Measurements from ENCODE around the gene AP4E1. TPM values are rescaled to one million over a fixed set of nuclear protein-coding genes. Genes with fewer than 3 reads are reported as not detected.
A peak's percentile ranks its signal among the peaks of the same experiment; 100 is the strongest.
"Not testable (repeated sequence)": the region's sequence is repeated elsewhere in the genome, so short reads cannot be mapped to it uniquely, and the experiment has no call there.

The AP4E1 gene
- total and polyA plus RNA-seq, 5 donors: 2.5 to 10.6 (median 7.1) TPM

GRCh38 chr15:50888054-50888453 lies 20.4 kb upstream of the AP4E1 start:
- no peak overlapping the region for H3K4me3 ChIP-seq (ENCODE audit: low read length)
- H3K27ac ChIP-seq (ENCODE audit: low read length): no peak overlapping the region
- no peaks in the 10 kb centered on the region for H3K9me3 ChIP-seq (ENCODE audit: control insufficient read depth, low read length)
- DNase-seq: no peak
- no peaks in the 10 kb centered on the region for H3K27me3 ChIP-seq (ENCODE audit: control insufficient read depth, insufficient read depth)
- H3K4me1 ChIP-seq (ENCODE audit: control insufficient read depth, insufficient read depth, low read length): no peaks in the 10 kb centered on the region
- ATAC-seq: no peak
- intact Hi-C loops (cut with DNase I): loop anchor here in 2 of 4 donors (10.0 kb wide), 2 partner anchors 213 to 223 kb away; no protein-coding TSS in a partner anchor
- 88% methylated on average over 3 of the region's 3 CpGs for WGBS

DNA sequence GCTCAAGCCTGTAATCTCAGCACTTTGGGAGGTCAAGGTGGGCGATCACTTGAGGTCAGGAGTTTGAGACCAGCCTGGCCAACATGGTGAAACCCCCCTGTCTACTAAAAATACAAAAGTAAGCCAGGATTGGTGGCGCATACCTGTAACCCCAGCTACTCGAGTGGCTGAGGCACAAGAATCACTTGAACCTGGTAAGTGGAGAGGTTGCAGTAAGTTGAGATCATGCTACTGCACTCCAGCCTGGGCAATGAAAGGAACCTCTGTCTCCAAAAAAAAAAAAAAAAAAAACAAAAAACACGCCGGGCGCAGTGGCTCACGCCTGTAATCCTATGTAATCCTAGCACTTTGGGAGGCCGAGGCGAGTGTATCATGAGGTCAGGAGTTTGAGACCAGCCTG lies 18.9 kb upstream of the AP4E1 start:
- 95% methylated on average over 9 of the region's 9 CpGs for WGBS

GRCh38 chr15:50890751-50891150 lies 17.7 kb upstream of the AP4E1 start:
- no peaks in the 10 kb centered on the region for H3K9me3 ChIP-seq (ENCODE audit: control insufficient read depth, low read length)
- ATAC-seq (no peak), DNase-seq (no peak)
- H3K4me1 ChIP-seq (ENCODE audit: control insufficient read depth, insufficient read depth, low read length): no peaks in the 10 kb centered on the region
- H3K27ac ChIP-seq (ENCODE audit: low read length): no peak overlapping the region
- WGBS: 96% methylated on average over 5 of the region's 5 CpGs
- intact Hi-C loops (cut with DNase I): no loop called here
- no peak overlapping the region for H3K4me3 ChIP-seq (ENCODE audit: low read length)
- no peaks in the 10 kb centered on the region for H3K27me3 ChIP-seq (ENCODE audit: control insufficient read depth, insufficient read depth)

More for the DNA sequence above, 18.9 kb upstream of the AP4E1 start:
- no peak overlapping the region for H3K27ac ChIP-seq (ENCODE audit: low read length)
- H3K4me1 ChIP-seq (ENCODE audit: control insufficient read depth, insufficient read depth, low read length): no peaks in the 10 kb centered on the region
- H3K27me3 ChIP-seq (ENCODE audit: control insufficient read depth, insufficient read depth): no peaks in the 10 kb centered on the region
- DNase-seq (no peak), ATAC-seq (no peak)
- H3K9me3 ChIP-seq (ENCODE audit: control insufficient read depth, low read length): no peaks in the 10 kb centered on the region
- no peak overlapping the region for H3K4me3 ChIP-seq (ENCODE audit: low read length)
- intact Hi-C loops (cut with DNase I): loop anchor here in 2 of 4 donors (10.0 kb wide), 2 partner anchors 215 to 225 kb away; no protein-coding TSS in a partner anchor

DNA sequence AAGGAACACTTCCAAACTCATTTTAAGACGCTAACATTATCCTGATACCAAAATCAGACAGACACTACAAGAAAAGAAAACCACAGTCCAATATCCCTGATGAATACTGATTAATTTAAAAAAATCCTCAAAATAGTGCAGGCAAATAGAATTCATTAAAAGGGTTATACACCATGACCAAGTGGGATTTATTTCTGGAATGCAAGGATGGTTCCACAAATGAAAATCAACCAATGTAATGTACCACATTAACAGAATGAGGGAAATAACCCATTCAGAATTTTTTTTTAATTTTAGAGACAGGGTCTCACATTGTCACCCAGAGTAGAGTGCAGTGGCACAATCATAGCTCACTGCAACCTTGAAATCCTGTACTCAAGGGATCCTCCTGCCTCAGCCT lies 17.3 kb upstream of the AP4E1 start:
- no peak overlapping the region for H3K4me3 ChIP-seq (ENCODE audit: low read length)
- ATAC-seq (no peak), DNase-seq (no peak)
- WGBS: 96% methylated on average over 1 of the region's 1 CpG
- intact Hi-C loops (cut with DNase I): no loop called here
- H3K27me3 ChIP-seq (ENCODE audit: control insufficient read depth, insufficient read depth): no peaks in the 10 kb centered on the region
- H3K27ac ChIP-seq (ENCODE audit: low read length): no peak overlapping the region
- H3K4me1 ChIP-seq (ENCODE audit: control insufficient read depth, insufficient read depth, low read length): no peaks in the 10 kb centered on the region
- H3K9me3 ChIP-seq (ENCODE audit: control insufficient read depth, low read length): no peaks in the 10 kb centered on the region

GRCh38 chr15:50893976-50894375 lies 14.5 kb upstream of the AP4E1 start:
- Histone ChIP-seq H3K9me3 (ENCODE audit: control insufficient read depth, low read length) (no peaks in the 10 kb centered on the region), H3K4me3 (ENCODE audit: low read length) (no peak overlapping the region), H3K4me1 (ENCODE audit: control insufficient read depth, insufficient read depth, low read length) (no peaks in the 10 kb centered on the region), H3K27me3 (ENCODE audit: control insufficient read depth, insufficient read depth) (no peaks in the 10 kb centered on the region), H3K27ac (ENCODE audit: low read length) (no peak overlapping the region)
- intact Hi-C loops (cut with DNase I): no loop called here
- WGBS: 97% methylated on average over 3 of the region's 3 CpGs
- no peak for ATAC-seq
- DNase-seq: no peak

- WGBS: 90% methylated on average over 8 of the region's 8 CpGs
- ATAC-seq; H3K4me1 ChIP-seq (ENCODE audit: control insufficient read depth, insufficient read depth, low read length); H3K27ac ChIP-seq (ENCODE audit: low read length); H3K9me3 ChIP-seq (ENCODE audit: control insufficient read depth, low read length); H3K27me3 ChIP-seq (ENCODE audit: control insufficient read depth, insufficient read depth); H3K4me3 ChIP-seq (ENCODE audit: low read length); intact Hi-C loops (cut with DNase I); DNase-seq: not testable (repeated sequence)
Measured at GRCh38 chr15:50901390-50901789, 7.1 kb upstream of the AP4E1 start.

GRCh38 chr15:50904211-50904610 lies 4.3 kb upstream of the AP4E1 start:
- no peak for ATAC-seq
- Histone ChIP-seq H3K4me1 (ENCODE audit: control insufficient read depth, insufficient read depth, low read length) (peaks cover 2% of the 10 kb centered on the region), H3K4me3 (ENCODE audit: low read length) (no peak overlapping the region), H3K9me3 (ENCODE audit: control insufficient read depth, low read length) (no peaks in the 10 kb centered on the region), H3K27me3 (ENCODE audit: control insufficient read depth, insufficient read depth) (no peaks in the 10 kb centered on the region), H3K27ac (ENCODE audit: low read length) (no peak overlapping the region)
- intact Hi-C loops (cut with DNase I): no loop called here
- no peak for DNase-seq

DNA sequence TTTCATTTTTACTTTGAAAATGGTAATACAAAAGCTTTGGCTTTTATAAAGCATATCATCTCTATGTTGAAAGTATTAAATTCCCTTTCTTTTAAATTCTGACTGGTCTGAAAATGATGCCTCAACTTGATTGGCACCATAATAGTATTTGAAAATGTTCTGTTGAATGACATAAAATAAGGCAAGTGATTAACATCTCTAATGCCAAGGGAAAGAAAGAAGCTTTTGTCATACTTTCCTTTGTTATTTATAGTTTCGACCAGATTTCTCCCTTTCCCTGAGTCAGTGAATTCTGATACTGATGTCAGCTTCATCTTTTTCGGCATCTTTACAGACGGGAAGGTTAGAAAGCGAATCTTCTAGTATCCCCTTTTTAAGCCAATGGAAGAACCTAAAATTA lies 3.4 kb upstream of the AP4E1 start:
- DNase-seq: no peak
- WGBS: 93% methylated on average over 4 of the region's 4 CpGs
- intact Hi-C loops (cut with DNase I): no loop called here

DNA sequence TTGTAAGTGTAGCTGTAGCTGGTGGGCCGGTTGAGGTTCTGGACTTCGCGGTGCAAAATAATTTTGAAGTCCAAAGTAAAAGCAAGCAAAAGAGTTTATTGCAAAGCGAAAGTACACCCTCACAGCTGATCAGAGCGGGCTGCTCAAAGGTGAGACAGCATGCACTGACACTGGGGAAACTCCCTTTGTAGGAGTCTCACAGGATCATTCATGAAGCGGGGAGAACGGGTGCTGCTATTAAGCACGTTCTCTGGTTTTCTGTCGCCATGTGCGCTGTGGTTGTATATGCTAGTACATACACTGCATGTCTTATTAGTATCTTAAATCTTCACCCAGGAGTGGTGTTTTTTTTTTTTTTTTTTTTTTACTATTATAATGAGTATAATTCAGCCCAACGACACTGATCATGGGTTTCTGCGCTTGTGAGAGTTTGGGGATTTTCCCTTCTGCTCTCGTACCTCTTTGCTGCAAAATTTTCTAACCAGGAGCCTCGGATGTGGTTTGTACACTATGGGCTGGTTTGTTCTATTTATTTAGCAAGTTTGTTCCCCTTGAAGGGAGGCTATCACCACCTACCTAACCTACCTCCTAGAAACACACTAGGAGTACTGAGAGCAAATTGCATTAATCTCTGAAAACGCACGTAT lies 1.4 kb upstream of the AP4E1 start:
- WGBS: 68% methylated on average over 16 of the region's 16 CpGs
- ATAC-seq (no peak), DNase-seq (no peak)
- Histone ChIP-seq H3K4me3 (ENCODE audit: low read length) (peak overlapping the region; percentile 90), H3K9me3 (ENCODE audit: control insufficient read depth, low read length) (no peaks in the 10 kb centered on the region), H3K27ac (ENCODE audit: low read length) (no peak overlapping the region), H3K4me1 (ENCODE audit: control insufficient read depth, insufficient read depth, low read length) (peaks cover 2% of the 10 kb centered on the region), H3K27me3 (ENCODE audit: control insufficient read depth, insufficient read depth) (no peaks in the 10 kb centered on the region)
- intact Hi-C loops (cut with DNase I): no loop called here

More for the DNA sequence above, 3.4 kb upstream of the AP4E1 start:
- H3K27me3 ChIP-seq (ENCODE audit: control insufficient read depth, insufficient read depth): no peaks in the 10 kb centered on the region
- H3K9me3 ChIP-seq (ENCODE audit: control insufficient read depth, low read length): no peaks in the 10 kb centered on the region
- ATAC-seq: no peak
- peaks cover 2% of the 10 kb centered on the region for H3K4me1 ChIP-seq (ENCODE audit: control insufficient read depth, insufficient read depth, low read length)
- no peak overlapping the region for H3K27ac ChIP-seq (ENCODE audit: low read length)
- H3K4me3 ChIP-seq (ENCODE audit: low read length): no peak overlapping the region

DNA sequence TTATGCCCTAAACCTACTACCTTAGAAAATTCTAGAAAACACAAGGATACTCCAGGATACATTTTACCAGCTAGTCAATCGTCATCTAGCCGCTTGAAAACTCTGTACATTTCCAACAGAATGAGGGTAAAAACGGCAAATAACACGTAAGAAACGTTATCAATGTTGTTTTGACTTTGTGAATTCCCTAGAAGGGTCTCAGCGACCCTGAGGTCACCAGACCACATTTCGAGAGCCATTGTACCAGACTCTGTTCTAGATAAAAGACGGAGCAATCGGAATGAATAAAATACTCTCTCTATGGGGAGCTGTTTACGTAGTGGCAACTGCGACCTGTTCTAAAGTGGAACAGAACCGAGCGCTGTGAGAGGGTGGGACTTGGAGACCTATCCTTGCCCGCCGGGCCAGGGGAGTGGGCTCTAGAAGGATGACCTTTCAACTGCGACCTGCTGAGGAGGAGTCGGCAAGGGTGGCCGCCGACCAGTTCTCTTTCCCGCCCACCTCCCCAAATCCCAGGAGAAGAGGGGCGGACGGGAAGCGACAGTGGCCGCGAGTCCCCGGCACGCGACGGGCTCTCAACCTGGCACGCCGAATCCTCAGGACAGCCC lies 778 bp upstream of the AP4E1 start:
- H3K27me3 ChIP-seq (ENCODE audit: control insufficient read depth, insufficient read depth): no peaks in the 10 kb centered on the region
- intact Hi-C loops (cut with DNase I): no loop called here
- H3K4me3 ChIP-seq (ENCODE audit: low read length): peak overlapping the region; percentile 90
- peak overlapping the region; percentile 92 for H3K27ac ChIP-seq (ENCODE audit: low read length)
- ATAC-seq (peak; percentile 66 to 78), DNase-seq (no peak)
- under 1% methylated on average over 31 of the region's 31 CpGs for WGBS
- H3K9me3 ChIP-seq (ENCODE audit: control insufficient read depth, low read length): no peaks in the 10 kb centered on the region
- peaks cover 2% of the 10 kb centered on the region for H3K4me1 ChIP-seq (ENCODE audit: control insufficient read depth, insufficient read depth, low read length)

GRCh38 chr15:50909010-50909317 lies 481 bp downstream of the AP4E1 start:
- Histone ChIP-seq H3K4me1 (ENCODE audit: control insufficient read depth, insufficient read depth, low read length) (peaks cover 2% of the 10 kb centered on the region), H3K4me3 (ENCODE audit: low read length) (peak overlapping the region; percentile 90), H3K27me3 (ENCODE audit: control insufficient read depth, insufficient read depth) (no peaks in the 10 kb centered on the region), H3K27ac (ENCODE audit: low read length) (peak overlapping the region; percentile 84), H3K9me3 (ENCODE audit: control insufficient read depth, low read length) (no peaks in the 10 kb centered on the region)
- DNase-seq: no peak
- no peak for ATAC-seq
- WGBS: under 1% methylated on average over 11 of the region's 11 CpGs
- intact Hi-C loops (cut with DNase I): no loop called here

All from right cardiac atrium (tissue), 5 donors.